IMR-90 (cell line): ENCODE results near the gene KRT4. TPM values are rescaled to one million over a fixed set of nuclear protein-coding genes. Genes with fewer than 3 reads are reported as not detected.

Experiments used
- ATAC-seq: fragments of 200-7000 bp; cut with Tn5 transposase; 2 replicates; pipeline ENCODE4 v1.9.1; 2020; ENCODE audit warnings: low read depth, mild to moderate bottlenecking, moderate library complexity
- BruUV-seq: library from RNA; stranded (reverse); fragments of 400-500 nt; replicated peaks from 2 replicates; lab custom pipeline; 2021; lab: Mats Ljungman, UMichigan
- CTCF ChIA-PET: fragments of 300-600 bp; formaldehyde crosslinking; extraction: SDS; loops from one replicate; lab custom pipeline; 2021; ENCODE audit warnings: antibody characterized with exemption; lab: Yijun Ruan, JAX
- POLR2A ChIA-PET: fragments of 300-600 bp; sonication (Branson Sonifier 250); formaldehyde crosslinking; loops from one replicate; lab custom pipeline; 2022; ENCODE audit warnings: antibody characterized with exemption; ENCODE audit not compliant: unreplicated experiment; lab: Charles Lee
- DNase-seq: peaks from one replicate; pipeline ENCODE4 v3.0.0; 2013
- H2AFZ ChIP-seq: replicated peaks from 2 replicates; pipeline ENCODE3; 2013; ENCODE audit warnings: low read length, mild to moderate bottlenecking; ENCODE audit not compliant: poor library complexity
- H2AK5ac ChIP-seq: 2 replicates; pipeline ENCODE4 v1.6.1; 2013; ENCODE audit warnings: low read depth, low read length, inconsistent platforms
- H2AK9ac ChIP-seq: replicated peaks from 2 replicates; pipeline ENCODE3; 2013; ENCODE audit warnings: mild to moderate bottlenecking, low read depth, low read length, moderate library complexity; ENCODE audit not compliant: poor library complexity
- H2BK120ac ChIP-seq: 2 replicates; pipeline ENCODE4 v1.6.1; 2013; ENCODE audit warnings: low read depth, low read length, inconsistent platforms
- H2BK15ac ChIP-seq: 3 replicates; pipeline ENCODE4 v1.6.1; 2013; ENCODE audit warnings: low read depth, low read length, inconsistent platforms
- H2BK20ac ChIP-seq: 2 replicates; pipeline ENCODE4 v1.6.1; 2013; ENCODE audit warnings: low read depth, mild to moderate bottlenecking, inconsistent platforms, low read length, moderate library complexity
- H2BK5ac ChIP-seq: 2 replicates; pipeline ENCODE4 v1.6.1; 2013; ENCODE audit warnings: mild to moderate bottlenecking, low read depth, low read length, inconsistent platforms; ENCODE audit not compliant: poor library complexity, severe bottlenecking
- H3K14ac ChIP-seq: replicated peaks from 2 replicates; pipeline ENCODE4 v1.6.1; 2013; ENCODE audit warnings: low read depth, low read length, inconsistent platforms
- H3K18ac ChIP-seq: 2 replicates; pipeline ENCODE4 v1.6.1; 2013; ENCODE audit warnings: low read depth, low read length, control low read depth
- H3K23ac ChIP-seq: 2 replicates; pipeline ENCODE4 v1.6.1; 2013; ENCODE audit warnings: low read depth, low read length, inconsistent platforms
- H3K27ac ChIP-seq: 2 replicates; pipeline ENCODE4 v1.5.1; 2013; ENCODE audit warnings: mild to moderate bottlenecking, control low read depth, low read length; ENCODE audit not compliant: insufficient read depth
- H3K27me3 ChIP-seq: 2 replicates; pipeline ENCODE4 v1.6.1; 2013; ENCODE audit warnings: low read length; ENCODE audit not compliant: control insufficient read depth, insufficient read depth
- H3K36me3 ChIP-seq: 2 replicates; pipeline ENCODE4 v1.6.1; 2013; ENCODE audit warnings: low read length, mixed read lengths; ENCODE audit not compliant: control insufficient read depth, insufficient read depth
- H3K4ac ChIP-seq: 2 replicates; pipeline ENCODE4 v1.6.1; 2013; ENCODE audit warnings: low read depth, low read length, inconsistent platforms
- H3K4me1 ChIP-seq: 2 replicates; pipeline ENCODE4 v1.6.1; 2013; ENCODE audit warnings: low read length, mixed read lengths; ENCODE audit not compliant: control insufficient read depth, insufficient read depth
- H3K4me2 ChIP-seq: 2 replicates; pipeline ENCODE4 v1.6.1; 2013; ENCODE audit warnings: low read depth, mild to moderate bottlenecking, control low read depth, low read length, moderate library complexity
- H3K4me3 ChIP-seq: 2 replicates; pipeline ENCODE4 v1.5.1; 2013; ENCODE audit warnings: low read depth, mild to moderate bottlenecking, control low read depth, low read length, moderate library complexity; ENCODE audit not compliant: insufficient read depth
- H3K56ac ChIP-seq: 2 replicates; pipeline ENCODE4 v1.6.1; 2013; ENCODE audit warnings: low read length, inconsistent platforms; ENCODE audit not compliant: insufficient read depth; ENCODE audit errors: extremely low read depth
- H3K79me1 ChIP-seq, 2 experiments: 2 replicates each; pipeline ENCODE4 v1.6.1; 2013; ENCODE audit warnings: low read length in 2 of 2, inconsistent platforms in 1 of 2, low read depth in 1 of 2
- H3K9ac ChIP-seq: 2 replicates; pipeline ENCODE4 v1.6.1; 2013; ENCODE audit warnings: low read depth, low read length, control low read depth
- H3K9me1 ChIP-seq: 2 replicates; pipeline ENCODE4 v1.6.1; 2013; ENCODE audit warnings: low read length, inconsistent platforms; ENCODE audit not compliant: insufficient read depth
- H3K9me3 ChIP-seq: 2 replicates; pipeline ENCODE4 v1.6.1; 2013; ENCODE audit warnings: low read length; ENCODE audit not compliant: control insufficient read depth, insufficient read depth
- H4K20me1 ChIP-seq: 2 replicates; pipeline ENCODE4 v1.6.1; 2013; ENCODE audit warnings: low read length, inconsistent platforms; ENCODE audit not compliant: insufficient read depth
- H4K5ac ChIP-seq: 2 replicates; pipeline ENCODE4 v1.6.1; 2013; ENCODE audit warnings: mild to moderate bottlenecking, low read depth, low read length, control low read depth
- H4K8ac ChIP-seq, 2 experiments: 2 replicates each; pipeline ENCODE4 v1.6.1; 2013; ENCODE audit warnings: low read depth in 2 of 2, low read length in 2 of 2, control low read depth in 1 of 2, inconsistent platforms in 1 of 2
- H4K91ac ChIP-seq: 2 replicates; pipeline ENCODE4 v1.6.1; 2013; ENCODE audit warnings: low read depth, low read length, inconsistent platforms; ENCODE audit not compliant: insufficient read depth
- BHLHE40 ChIP-seq: fragments of 150-350 bp; IDR thresholded peaks from 2 replicates; pipeline ENCODE4 v1.6.1; 2016; ENCODE audit warnings: mild to moderate bottlenecking, low read depth, low read length
- CEBPB ChIP-seq: IDR thresholded peaks from 2 replicates; pipeline ENCODE4 v1.6.1; 2012; ENCODE audit warnings: low read depth, low read length, improper control_type of control experiment
- FOS ChIP-seq: fragments of 150-350 bp; IDR thresholded peaks from 2 replicates; pipeline ENCODE4 v1.6.1; 2016; ENCODE audit warnings: low read depth, low read length
- MAFK ChIP-seq: IDR thresholded peaks from 2 replicates; pipeline ENCODE4 v1.6.1; 2012; ENCODE audit warnings: low read depth, low read length, improper control_type of control experiment
- MAZ ChIP-seq: IDR thresholded peaks from 2 replicates; pipeline ENCODE4 v1.6.1; 2012; ENCODE audit warnings: low read depth, mild to moderate bottlenecking, low read length, improper control_type of control experiment, moderate library complexity, borderline replicate concordance
- NFE2L2 ChIP-seq: fragments of 150-350 bp; IDR thresholded peaks from 2 replicates; pipeline ENCODE4 v1.6.1; 2016; ENCODE audit warnings: low read depth, mild to moderate bottlenecking, low read length
- POLR2A ChIP-seq: IDR thresholded peaks from 2 replicates; pipeline ENCODE4 v1.6.1; 2012; ENCODE audit warnings: mild to moderate bottlenecking, low read depth, low read length
- RCOR1 ChIP-seq: IDR thresholded peaks from 2 replicates; pipeline ENCODE4 v1.6.1; 2012; ENCODE audit warnings: mild to moderate bottlenecking, low read length, improper control_type of control experiment; ENCODE audit not compliant: insufficient replicate concordance
- RFX5 ChIP-seq: IDR thresholded peaks from 2 replicates; pipeline ENCODE4 v1.8.0; 2012; ENCODE audit warnings: low read depth, mild to moderate bottlenecking, low read length, moderate library complexity
- SMC3 ChIP-seq: fragments of 150-350 bp; IDR thresholded peaks from 2 replicates; pipeline ENCODE4 v1.6.1; 2016; ENCODE audit warnings: low read depth, mild to moderate bottlenecking, antibody characterized with exemption, low read length, moderate library complexity
- dilution Hi-C: fragments of 300-500 bp; cut with HindIII; formaldehyde crosslinking; loops from one replicate; pipeline ENCODE4 v1.14.3; 2018; ENCODE audit warnings: low sequenced_read_pairs; ENCODE audit not compliant: unreplicated experiment
- in situ Hi-C: fragments of 300-500 bp; cut with MboI; formaldehyde crosslinking; loops from 3 replicates; pipeline ENCODE4 v1.14.3; 2019; ENCODE audit warnings: low sequenced_read_pairs, inconsistent platforms, mixed read lengths
- intact Hi-C: fragments of 100-400 bp; cut with micrococcal nuclease; formaldehyde crosslinking; loops from 2 replicates; pipeline ENCODE4 v1.10.0; 2022
- polyA plus RNA-seq, 3 experiments: library from polyadenylated mRNA; depleted of rRNA; stranded (reverse); fragments of >200 nt; gene quantifications; 2 replicates each; pipeline ENCODE4 v1.2.3, GENCODE V29; 2012; ENCODE audit warnings: low replicate concordance in 1 of 3
- total RNA-seq: library from RNA; depleted of rRNA; stranded (reverse); fragments of >200 nt; gene quantifications from 2 replicates; pipeline ENCODE4 v1.2.3, GENCODE V29; 2012
- TF ChIP-seq, protein P1 (sequence below): fragments of 150-350 bp; IDR thresholded peaks from 2 replicates; pipeline ENCODE4 v1.6.1; 2017; ENCODE audit warnings: mild to moderate bottlenecking, antibody characterized with exemption, low read length, low read depth
- TF ChIP-seq, protein P2 (sequence below): conservative IDR thresholded peaks from 2 replicates; pipeline ENCODE4 v1.5.1; 2012; ENCODE audit warnings: mild to moderate bottlenecking, low read depth, low read length, improper control_type of control experiment

The KRT4 gene
- total and polyA plus RNA-seq, 2 of the 4 experiments (the other 2 are of a cell fraction) = under 0.01 to 0.07 TPM

- H3K4me3 ChIP-seq = no peak overlapping the region
- no peaks in the 10 kb centered on the region for H3K9me1 ChIP-seq
- H3K36me3 ChIP-seq = no peaks in the 10 kb centered on the region
- BruUV-seq = no TSS peak
- H3K9ac ChIP-seq = no peak overlapping the region
- no peak overlapping the region for H3K14ac ChIP-seq
- no peak overlapping the region for H3K56ac ChIP-seq
- no peak overlapping the region for H3K23ac ChIP-seq
- H2AK9ac ChIP-seq = no peak overlapping the region
- ChIA-PET POLR2A (no interaction called here), CTCF (no interaction called here)
- no peak overlapping the region for H4K91ac ChIP-seq
- TF ChIP-seq RFX5 (no peak), MAFK (no peak), SMC3 (no peak), BHLHE40 (no peak), FOS (no peak), RCOR1 (no peak), NFE2L2 (no peak), CEBPB (no peak), MAZ (no peak), POLR2A (no peak)
- TF ChIP-seq, protein P1, sequence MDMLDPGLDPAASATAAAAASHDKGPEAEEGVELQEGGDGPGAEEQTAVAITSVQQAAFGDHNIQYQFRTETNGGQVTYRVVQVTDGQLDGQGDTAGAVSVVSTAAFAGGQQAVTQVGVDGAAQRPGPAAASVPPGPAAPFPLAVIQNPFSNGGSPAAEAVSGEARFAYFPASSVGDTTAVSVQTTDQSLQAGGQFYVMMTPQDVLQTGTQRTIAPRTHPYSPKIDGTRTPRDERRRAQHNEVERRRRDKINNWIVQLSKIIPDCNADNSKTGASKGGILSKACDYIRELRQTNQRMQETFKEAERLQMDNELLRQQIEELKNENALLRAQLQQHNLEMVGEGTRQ = no peak
- TF ChIP-seq, protein P2, sequence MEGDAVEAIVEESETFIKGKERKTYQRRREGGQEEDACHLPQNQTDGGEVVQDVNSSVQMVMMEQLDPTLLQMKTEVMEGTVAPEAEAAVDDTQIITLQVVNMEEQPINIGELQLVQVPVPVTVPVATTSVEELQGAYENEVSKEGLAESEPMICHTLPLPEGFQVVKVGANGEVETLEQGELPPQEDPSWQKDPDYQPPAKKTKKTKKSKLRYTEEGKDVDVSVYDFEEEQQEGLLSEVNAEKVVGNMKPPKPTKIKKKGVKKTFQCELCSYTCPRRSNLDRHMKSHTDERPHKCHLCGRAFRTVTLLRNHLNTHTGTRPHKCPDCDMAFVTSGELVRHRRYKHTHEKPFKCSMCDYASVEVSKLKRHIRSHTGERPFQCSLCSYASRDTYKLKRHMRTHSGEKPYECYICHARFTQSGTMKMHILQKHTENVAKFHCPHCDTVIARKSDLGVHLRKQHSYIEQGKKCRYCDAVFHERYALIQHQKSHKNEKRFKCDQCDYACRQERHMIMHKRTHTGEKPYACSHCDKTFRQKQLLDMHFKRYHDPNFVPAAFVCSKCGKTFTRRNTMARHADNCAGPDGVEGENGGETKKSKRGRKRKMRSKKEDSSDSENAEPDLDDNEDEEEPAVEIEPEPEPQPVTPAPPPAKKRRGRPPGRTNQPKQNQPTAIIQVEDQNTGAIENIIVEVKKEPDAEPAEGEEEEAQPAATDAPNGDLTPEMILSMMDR = no peak
- no peak overlapping the region for H4K8ac ChIP-seq
- intact Hi-C loops (no loop called here), in situ Hi-C loops (no loop called here), dilution Hi-C loops (no loop called here)
- no peak overlapping the region for H2BK120ac ChIP-seq
- no peaks in the 10 kb centered on the region for H3K9me3 ChIP-seq
- no peak overlapping the region for H2AK5ac ChIP-seq
- no peak overlapping the region for H3K18ac ChIP-seq
- no peaks in the 10 kb centered on the region for H4K20me1 ChIP-seq
- no peak overlapping the region for H4K5ac ChIP-seq
- no peak overlapping the region for H3K4ac ChIP-seq
- DNase-seq (no peak), ATAC-seq (no peak)
- H3K4me2 ChIP-seq = no peak overlapping the region
- H3K79me1 ChIP-seq = no peaks in the 10 kb centered on the region
- no peak overlapping the region for H2BK5ac ChIP-seq
- no peak overlapping the region for H2BK20ac ChIP-seq
- no peak overlapping the region for H2AFZ ChIP-seq
- H2BK15ac ChIP-seq = no peak overlapping the region
- no peaks in the 10 kb centered on the region for H3K4me1 ChIP-seq
- no peak overlapping the region for H3K27ac ChIP-seq
- peaks cover 43% of the 10 kb centered on the region for H3K27me3 ChIP-seq
These were observed 37.9 kb upstream of the KRT4 start for GRCh38 chr12:52851787-52852186.
